Measurements from ENCODE around the gene EPHB6. TPM values are rescaled to one million over a fixed set of nuclear protein-coding genes. Genes with fewer than 3 reads are reported as not detected.

Gene EPHB6
- total and polyA plus RNA-seq, 10 of the 15 experiments (the other 5 are each of a cell fraction or from before 2014, with no cell fraction given), result 0.06 to 1.3 (median 0.37) TPM; not detected in 2

- TF ChIP-seq ZNF592 (IDR thresholded peaks at IDR 0.05) (peak; percentile 70), CBX3 (IDR thresholded peaks at IDR 0.05; ENCODE audit: borderline replicate concordance, low read depth) (no peak), ATF2 (IDR thresholded peaks at IDR 0.05; ENCODE audit: low read length) (peak; percentile 98), FOXM1 (IDR thresholded peaks at IDR 0.05; ENCODE audit: low read depth, low read length) (peak; percentile 99), GATAD2B (conservative IDR thresholded peaks at IDR 0.05; ENCODE audit: low read depth) (peak; percentile 95; the same call in 1 of the 2 replicates), BRCA1 (IDR thresholded peaks at IDR 0.05; ENCODE audit: low read depth, low read length) (no peak), ATF7 (IDR thresholded peaks at IDR 0.05; ENCODE audit: low read depth) (peak; percentile 90), E2F8 (IDR thresholded peaks at IDR 0.05; ENCODE audit: low read depth, partially characterized antibody) (peak; percentile 65), POLR2A (IDR thresholded peaks at IDR 0.05; ENCODE audit: low read depth, low read length) (peak; percentile 68), SIX5 (IDR thresholded peaks at IDR 0.05; ENCODE audit: low read depth, low read length, severe bottlenecking) (no peak), HDGF (IDR thresholded peaks at IDR 0.05) (peak; percentile 84), ZBED1 (IDR thresholded peaks at IDR 0.05; ENCODE audit: borderline replicate concordance) (peak; percentile 91), SREBF1 (IDR thresholded peaks at IDR 0.05; ENCODE audit: low read length) (no peak), MEF2A (IDR thresholded peaks at IDR 0.05; ENCODE audit: insufficient read depth, low read depth, low read length) (peak; percentile 90), SKIL (IDR thresholded peaks at IDR 0.05; ENCODE audit: low read depth, poor library complexity, severe bottlenecking) (peak; percentile 97), RAD21 (IDR thresholded peaks at IDR 0.05; ENCODE audit: insufficient read depth, low read depth, low read length) (peak; percentile 27; the same call in 1 of the 2 replicates), RCOR1 (conservative IDR thresholded peaks at IDR 0.05; ENCODE audit: low read depth, low read length) (no peak; the same call in 1 of the 2 replicates), MLLT1 (IDR thresholded peaks at IDR 0.05) (peak; percentile 98)
These were observed 45.9 kb upstream of the EPHB6 start (continued) for GRCh38 chr7:142808802-142809583.
